ENCODE measurements around the gene LCN10. TPM values are rescaled to one million over a fixed set of nuclear protein-coding genes. Genes with fewer than 3 reads are reported as not detected.

LCN10 gene
- polyA plus RNA-seq, 3 donors = 0.93 to 2.3 (median 1.2) TPM

- DNase-seq (ENCODE audit: low read depth in 3 of 3, low spot score in 2 of 3) = no peak
Observed at GRCh38 chr9:136691316-136692184, 51.2 kb downstream of the LCN10 start.

GRCh38 chr9:136690806-136691261 lies 51.9 kb downstream of the LCN10 start:
- no peak for DNase-seq (ENCODE audit: low read depth in 3 of 3, low spot score in 2 of 3)

- DNase-seq (ENCODE audit: low read depth in 3 of 3, low spot score in 2 of 3) = no peak
Observed at GRCh38 chr9:136690104-136690805, 52.5 kb downstream of the LCN10 start.

- no peak for DNase-seq (ENCODE audit: low read depth in 3 of 3, low spot score in 2 of 3)
Observed at GRCh38 chr9:136689108-136689460, 53.7 kb downstream of the LCN10 start.

- no peak for DNase-seq (ENCODE audit: low read depth in 3 of 3, low spot score in 2 of 3)
Observed at GRCh38 chr9:136688274-136689107, 54.2 kb downstream of the LCN10 start.

Other genes with a start within 250 kb of the LCN10 start
- gene NOTCH1, start 196.9 kb downstream of the LCN10 start, polyA plus RNA-seq (ENCODE audit: insufficient read length in 3 of 3) = 10 to 100 TPM; 21.0 to 24.5 (median 22.3) TPM
- gene EGFL7, start 80.0 kb downstream of the LCN10 start, polyA plus RNA-seq (ENCODE audit: insufficient read length in 3 of 3) = 10 to 100 TPM; 42.9 to 51.6 (median 48.2) TPM
- 10 to 100 TPM; 33.7 to 40.3 (median 34.5) TPM for gene AGPAT2, start 55.5 kb downstream of the LCN10 start, polyA plus RNA-seq (ENCODE audit: insufficient read length in 3 of 3)
- gene DIPK1B, start 30.4 kb downstream of the LCN10 start, polyA plus RNA-seq (ENCODE audit: insufficient read length in 3 of 3) = 10 to 100 TPM; 25.9 to 31.9 (median 27.3) TPM
- not detected for gene LCN6, start 5.6 kb upstream of the LCN10 start, polyA plus RNA-seq (ENCODE audit: insufficient read length in 3 of 3)
- under 1 TPM; 0.11 to 0.17 (median 0.16) TPM for gene LCN8, start 15.3 kb upstream of the LCN10 start, polyA plus RNA-seq (ENCODE audit: insufficient read length in 3 of 3)
- under 1 TPM in 1 of 3 donors, not detected in 2; 0.04 TPM for gene LCN15, start 21.6 kb upstream of the LCN10 start, polyA plus RNA-seq (ENCODE audit: insufficient read length in 3 of 3)
- 10 to 100 TPM; 63.2 to 77.7 (median 67.1) TPM for gene TMEM141, start 48.4 kb upstream of the LCN10 start, polyA plus RNA-seq (ENCODE audit: insufficient read length in 3 of 3)
- gene CCDC183, start 53.4 kb upstream of the LCN10 start, polyA plus RNA-seq (ENCODE audit: insufficient read length in 3 of 3) = 1 to 10 TPM; 2.5 to 3.4 (median 2.9) TPM
- gene RABL6, start 65.0 kb upstream of the LCN10 start, polyA plus RNA-seq (ENCODE audit: insufficient read length in 3 of 3) = 10 to 100 TPM; 58.6 to 61.1 (median 59.7) TPM
- under 1 TPM; 0.54 to 0.80 (median 0.64) TPM for gene AJM1, start 99.5 kb upstream of the LCN10 start, polyA plus RNA-seq (ENCODE audit: insufficient read length in 3 of 3)
- gene PHPT1, start 106.5 kb upstream of the LCN10 start, polyA plus RNA-seq (ENCODE audit: insufficient read length in 3 of 3) = 10 to 100 TPM; 59.9 to 76.5 (median 65.2) TPM
- 1 to 10 TPM; 3.1 to 4.6 (median 4.3) TPM for gene MAMDC4, start 109.4 kb upstream of the LCN10 start, polyA plus RNA-seq (ENCODE audit: insufficient read length in 3 of 3)
- 100 to 1,000 TPM; 349 to 395 (median 374) TPM for gene EDF1, start 123.4 kb upstream of the LCN10 start, polyA plus RNA-seq (ENCODE audit: insufficient read length in 3 of 3)
- gene TRAF2, start 143.6 kb upstream of the LCN10 start, polyA plus RNA-seq (ENCODE audit: insufficient read length in 3 of 3) = 10 to 100 TPM; 10.1 to 14.0 (median 10.1) TPM
- gene FBXW5, start 201.8 kb upstream of the LCN10 start, polyA plus RNA-seq (ENCODE audit: insufficient read length in 3 of 3) = 10 to 100 TPM; 32.5 to 43.5 (median 38.4) TPM
- under 1 TPM; 0.28 to 0.58 (median 0.46) TPM for gene C8G, start 202.3 kb upstream of the LCN10 start, polyA plus RNA-seq (ENCODE audit: insufficient read length in 3 of 3)
- gene LCN12, start 209.3 kb upstream of the LCN10 start, polyA plus RNA-seq (ENCODE audit: insufficient read length in 3 of 3) = 10 to 100 TPM; 13.1 to 18.8 (median 15.9) TPM
- 10 to 100 TPM; 20.9 to 29.3 (median 25.4) TPM for gene PTGDS, start 234.6 kb upstream of the LCN10 start, polyA plus RNA-seq (ENCODE audit: insufficient read length in 3 of 3)
- gene LCNL1, start 240.1 kb upstream of the LCN10 start, polyA plus RNA-seq (ENCODE audit: insufficient read length in 3 of 3) = under 1 TPM; 0.03 to 0.23 (median 0.12) TPM
- 10 to 100 TPM; 22.3 to 27.0 (median 24.4) TPM for gene PAXX, start 249.5 kb upstream of the LCN10 start, polyA plus RNA-seq (ENCODE audit: insufficient read length in 3 of 3)

All from right renal cortex interstitium (tissue), 3 donors.